Osteoblast (primary cell): ENCODE results near the gene H6PD. TPM values are rescaled to one million over a fixed set of nuclear protein-coding genes. Genes with fewer than 3 reads are reported as not detected.

Experiments used
- DNase-seq: peaks from one replicate; pipeline ENCODE4 v3.0.0; 2011; ENCODE audit warnings: low spot score, mixed read lengths; ENCODE audit not compliant: insufficient read length; ENCODE audit errors: missing footprints
- H2AFZ ChIP-seq: 2 replicates; pipeline ENCODE4 v1.6.0; 2011; ENCODE audit warnings: mild to moderate bottlenecking, low read length
- H3K27ac ChIP-seq: 2 replicates; pipeline ENCODE4 v1.5.1; 2011; ENCODE audit warnings: mild to moderate bottlenecking, low read depth, low read length, moderate library complexity
- H3K27me3 ChIP-seq: 2 replicates; pipeline ENCODE4 v1.6.0; 2012; ENCODE audit warnings: mild to moderate bottlenecking, control low read depth, inconsistent platforms, low read length, moderate library complexity; ENCODE audit not compliant: insufficient read depth
- H3K36me3 ChIP-seq: 2 replicates; pipeline ENCODE4 v1.5.1; 2011; ENCODE audit warnings: mild to moderate bottlenecking, low read length, control low read depth, moderate library complexity; ENCODE audit not compliant: insufficient read depth
- H3K4me1 ChIP-seq: 2 replicates; pipeline ENCODE4 v1.5.1; 2011; ENCODE audit warnings: mild to moderate bottlenecking, low read length, control low read depth, moderate library complexity; ENCODE audit not compliant: insufficient read depth
- H3K4me2 ChIP-seq: 2 replicates; pipeline ENCODE4 v1.6.0; 2011; ENCODE audit warnings: mild to moderate bottlenecking, low read length; ENCODE audit not compliant: insufficient read depth
- H3K4me3 ChIP-seq: fragments of 200-600 bp; sonication (generic); 3 replicates; pipeline ENCODE4 v1.5.1; 2012; ENCODE audit warnings: mild to moderate bottlenecking, low read length, inconsistent platforms; ENCODE audit not compliant: insufficient read depth
- H3K79me2 ChIP-seq: 2 replicates; pipeline ENCODE4 v1.6.0; 2012; ENCODE audit warnings: mild to moderate bottlenecking, low read length, control low read depth, inconsistent platforms; ENCODE audit not compliant: insufficient read depth
- H3K9me3 ChIP-seq: 2 replicates; pipeline ENCODE4 v1.5.1; 2011; ENCODE audit warnings: low read depth, low read length, control low read depth
- H4K20me1 ChIP-seq: 2 replicates; pipeline ENCODE4 v1.6.0; 2012; ENCODE audit warnings: mild to moderate bottlenecking, low read length, control low read depth; ENCODE audit not compliant: insufficient read depth
- total RNA-seq: library from RNA; depleted of rRNA; stranded (reverse); fragments of >200 nt; gene quantifications from 2 replicates; pipeline ENCODE4 v1.2.3, GENCODE V29; 2012
- TF ChIP-seq, protein P1 (sequence below): IDR thresholded peaks from 2 replicates; pipeline ENCODE4 v1.5.1; 2011; ENCODE audit warnings: mild to moderate bottlenecking, low read depth, low read length, moderate library complexity; ENCODE audit errors: extremely low read depth

The H6PD gene
- total RNA-seq, 1 donor: 51.4 TPM

DNA sequence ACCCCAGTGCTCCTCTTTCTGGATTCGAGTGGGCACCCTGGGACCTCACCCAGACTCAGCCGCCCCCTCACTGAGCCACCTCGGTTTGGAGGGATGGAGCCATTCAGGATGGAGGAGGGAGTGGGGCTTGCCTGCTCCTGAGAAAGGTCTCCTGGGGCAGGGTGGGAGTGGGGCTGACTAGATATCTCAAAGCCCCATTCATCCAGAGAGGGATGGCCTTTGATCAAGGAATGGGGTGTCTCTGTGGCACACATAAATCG lies 48.1 kb downstream of the H6PD start:
- Histone ChIP-seq H3K36me3 (no peaks in the 10 kb centered on the region), H3K27me3 (no peaks in the 10 kb centered on the region), H3K27ac (no peak overlapping the region), H3K4me1 (peaks cover 39% of the 10 kb centered on the region), H3K4me2 (no peak overlapping the region), H3K79me2 (no peaks in the 10 kb centered on the region), H3K9me3 (no peaks in the 10 kb centered on the region), H4K20me1 (no peaks in the 10 kb centered on the region), H3K4me3 (no peak overlapping the region), H2AFZ (no peak overlapping the region)
- TF ChIP-seq, protein P1, sequence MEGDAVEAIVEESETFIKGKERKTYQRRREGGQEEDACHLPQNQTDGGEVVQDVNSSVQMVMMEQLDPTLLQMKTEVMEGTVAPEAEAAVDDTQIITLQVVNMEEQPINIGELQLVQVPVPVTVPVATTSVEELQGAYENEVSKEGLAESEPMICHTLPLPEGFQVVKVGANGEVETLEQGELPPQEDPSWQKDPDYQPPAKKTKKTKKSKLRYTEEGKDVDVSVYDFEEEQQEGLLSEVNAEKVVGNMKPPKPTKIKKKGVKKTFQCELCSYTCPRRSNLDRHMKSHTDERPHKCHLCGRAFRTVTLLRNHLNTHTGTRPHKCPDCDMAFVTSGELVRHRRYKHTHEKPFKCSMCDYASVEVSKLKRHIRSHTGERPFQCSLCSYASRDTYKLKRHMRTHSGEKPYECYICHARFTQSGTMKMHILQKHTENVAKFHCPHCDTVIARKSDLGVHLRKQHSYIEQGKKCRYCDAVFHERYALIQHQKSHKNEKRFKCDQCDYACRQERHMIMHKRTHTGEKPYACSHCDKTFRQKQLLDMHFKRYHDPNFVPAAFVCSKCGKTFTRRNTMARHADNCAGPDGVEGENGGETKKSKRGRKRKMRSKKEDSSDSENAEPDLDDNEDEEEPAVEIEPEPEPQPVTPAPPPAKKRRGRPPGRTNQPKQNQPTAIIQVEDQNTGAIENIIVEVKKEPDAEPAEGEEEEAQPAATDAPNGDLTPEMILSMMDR: no peak
- peak; percentile 67 for DNase-seq

DNA sequence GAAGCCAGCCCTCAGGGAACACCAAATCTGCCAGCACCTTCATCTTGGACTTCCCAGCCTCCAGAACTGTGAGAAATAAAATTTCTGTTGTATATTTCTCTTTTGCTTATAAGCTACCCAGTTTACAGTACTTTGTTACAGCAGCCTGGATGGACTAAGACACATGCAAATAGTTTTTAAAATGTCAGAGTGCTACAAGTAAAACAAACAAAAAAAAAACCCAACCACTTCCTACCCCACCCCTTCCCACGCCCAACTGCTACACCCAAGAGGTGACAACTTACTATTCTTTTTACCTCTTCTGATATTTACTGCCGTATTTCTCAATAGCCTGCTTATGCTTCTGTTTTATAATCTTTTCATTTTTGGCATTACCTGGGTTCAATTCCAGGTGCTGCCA lies 49.5 kb downstream of the H6PD start:
- H2AFZ ChIP-seq: no peak overlapping the region
- no peak overlapping the region for H3K27ac ChIP-seq
- H3K4me1 ChIP-seq: peaks cover 32% of the 10 kb centered on the region
- no peaks in the 10 kb centered on the region for H3K79me2 ChIP-seq
- H4K20me1 ChIP-seq: no peaks in the 10 kb centered on the region
- no peaks in the 10 kb centered on the region for H3K36me3 ChIP-seq
- TF ChIP-seq, protein P1: no peak
- DNase-seq: no peak
- peaks cover 3% of the 10 kb centered on the region for H3K9me3 ChIP-seq
- H3K27me3 ChIP-seq: no peaks in the 10 kb centered on the region
- H3K4me2 ChIP-seq: no peak overlapping the region
- no peak overlapping the region for H3K4me3 ChIP-seq

DNA sequence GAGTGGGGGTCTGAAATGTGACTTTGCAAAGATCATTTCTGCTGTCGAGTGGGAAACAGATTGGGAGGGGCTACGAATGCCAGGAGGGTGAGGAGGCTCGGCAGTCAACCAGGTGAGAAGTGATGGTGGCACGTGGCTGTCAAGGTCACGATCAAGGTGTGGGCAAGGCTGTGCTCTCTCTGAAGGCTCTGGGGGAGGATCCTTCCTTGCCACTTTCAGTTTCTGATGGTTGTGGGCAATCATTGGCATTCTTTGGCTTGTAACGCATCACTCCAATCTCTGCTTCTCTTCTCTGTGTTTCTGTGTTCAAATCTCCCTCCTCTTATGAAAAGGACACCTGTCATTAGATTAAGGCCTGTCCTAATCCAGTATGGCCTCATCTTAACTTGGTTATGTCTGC lies 52.0 kb downstream of the H6PD start:
- H3K9me3 ChIP-seq: peaks cover 3% of the 10 kb centered on the region
- H3K4me3 ChIP-seq: no peak overlapping the region
- no peak overlapping the region for H2AFZ ChIP-seq
- peaks cover 23% of the 10 kb centered on the region for H3K4me1 ChIP-seq
- H3K27ac ChIP-seq: no peak overlapping the region
- no peak overlapping the region for H3K4me2 ChIP-seq
- TF ChIP-seq, protein P1: no peak
- no peaks in the 10 kb centered on the region for H3K27me3 ChIP-seq
- DNase-seq: no peak
- no peaks in the 10 kb centered on the region for H3K36me3 ChIP-seq
- H3K79me2 ChIP-seq: no peaks in the 10 kb centered on the region
- no peaks in the 10 kb centered on the region for H4K20me1 ChIP-seq

DNA sequence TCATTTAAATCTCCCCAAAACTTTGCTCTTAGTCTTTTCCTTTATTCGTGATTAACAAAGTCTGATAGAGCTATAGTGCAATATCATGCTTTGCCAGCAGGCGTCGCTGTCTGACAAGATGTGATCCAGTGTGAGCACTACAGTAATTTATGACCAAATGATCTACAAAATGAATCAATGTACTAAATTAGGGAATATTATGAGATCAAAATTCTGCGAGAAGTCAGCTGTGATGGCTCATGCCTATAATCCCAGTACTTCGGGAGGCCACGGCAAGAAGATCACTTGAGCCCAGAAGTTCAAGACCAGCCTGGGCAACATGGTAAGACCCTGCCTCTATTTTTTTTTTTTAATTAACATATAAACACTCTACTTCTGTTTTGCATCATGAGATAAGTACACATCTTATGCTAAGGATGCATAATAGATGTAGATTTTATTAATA lies 54.5 kb downstream of the H6PD start:
- Histone ChIP-seq H3K4me3 (no peak overlapping the region), H3K27me3 (no peaks in the 10 kb centered on the region), H3K4me1 (peaks cover 26% of the 10 kb centered on the region), H2AFZ (no peak overlapping the region), H3K36me3 (no peaks in the 10 kb centered on the region), H4K20me1 (peaks cover 4% of the 10 kb centered on the region), H3K27ac (peak overlapping the region; percentile 51), H3K79me2 (peaks cover 7% of the 10 kb centered on the region), H3K4me2 (no peak overlapping the region), H3K9me3 (peaks cover 3% of the 10 kb centered on the region)
- TF ChIP-seq, protein P1: peak; percentile 97
- no peak for DNase-seq
